Dermis microvascular lymphatic vessel endothelial cell (primary cell): ENCODE data around the gene TNFRSF6B. TPM values are rescaled to one million over a fixed set of nuclear protein-coding genes. Genes with fewer than 3 reads are reported as not detected.

Experiments used
- DNase-seq, 2 donors: peaks; one replicate each; pipeline versions ENCODE4 v3.0.0 to v3.0.0-alpha.2; 2010; ENCODE audit warnings: low read depth in 2 of 2
- total RNA-seq: library from RNA; depleted of rRNA; stranded (reverse); fragments of >200 nt; gene quantifications from 2 replicates; pipeline ENCODE4 v1.2.1, GENCODE V29; 2014

TNFRSF6B gene
- total RNA-seq, 1 donor from 2014 or later, result 15.4 TPM

- no peak for DNase-seq
Observed at GRCh38 chr20:63685269-63686026, 11.0 kb upstream of the TNFRSF6B start.

DNA sequence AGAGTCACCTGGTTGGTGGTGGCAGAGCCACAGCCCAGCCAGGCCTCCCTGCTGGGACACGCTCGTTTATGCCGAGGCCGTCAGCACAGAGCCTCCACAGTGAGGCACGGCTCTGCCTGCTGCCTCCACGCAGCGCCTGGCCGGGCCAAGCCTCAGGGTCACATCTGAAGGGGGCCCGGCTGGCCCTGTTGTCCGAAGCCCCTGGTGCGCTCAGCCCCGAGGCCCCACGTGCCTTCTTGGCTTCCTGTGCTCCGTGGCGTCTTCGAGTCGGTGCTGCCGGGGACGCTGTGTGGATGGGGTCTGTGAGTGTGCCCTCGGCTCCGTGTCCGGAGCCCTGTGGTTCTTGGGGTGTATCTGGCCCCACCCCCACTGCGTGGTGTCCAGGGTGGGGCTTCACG, 10.4 kb upstream of the TNFRSF6B start:
- DNase-seq, result no peak

DNA sequence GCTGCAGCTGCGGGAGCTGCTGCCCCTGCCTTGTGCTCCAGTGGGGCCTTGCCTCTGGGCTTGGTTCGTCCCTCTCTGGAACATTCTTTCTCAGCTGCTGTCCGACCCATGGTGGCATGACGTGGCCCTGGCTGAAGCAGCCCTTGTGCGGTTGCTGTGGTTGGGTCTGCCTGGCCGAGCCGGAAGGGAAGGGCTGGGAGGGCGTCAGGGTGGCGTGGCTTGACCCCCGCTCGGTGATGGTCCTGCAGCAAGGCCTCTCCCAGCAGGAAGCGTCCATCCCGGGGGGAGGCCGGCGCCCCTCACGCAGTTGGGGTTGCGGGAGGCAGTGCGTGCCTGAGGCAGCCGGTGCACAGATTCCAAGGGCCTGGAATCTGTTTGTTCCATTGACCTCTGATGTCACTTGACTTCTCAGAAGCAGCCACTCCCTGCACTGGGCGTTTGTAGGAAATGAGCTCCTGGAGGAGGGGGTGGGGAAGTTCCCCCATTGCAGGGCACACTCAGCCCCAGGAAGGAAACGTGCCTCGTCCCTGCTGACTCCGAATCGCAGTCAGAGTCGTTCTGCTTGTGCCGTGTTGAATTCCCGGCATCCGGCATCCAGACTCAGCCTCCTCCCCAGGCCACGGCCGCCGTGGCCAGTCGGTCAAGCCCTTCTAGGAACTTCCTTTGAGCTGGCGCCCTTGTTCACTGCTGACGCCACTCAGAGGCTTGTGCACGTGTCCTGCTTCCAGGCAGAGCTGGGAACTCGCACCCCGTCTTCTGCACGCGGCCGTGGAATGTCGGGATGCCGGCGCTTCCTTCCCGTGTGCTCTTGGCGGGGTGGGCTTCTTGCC, 9.7 kb upstream of the TNFRSF6B start:
- peak; percentile 30 to 88 for DNase-seq

DNA sequence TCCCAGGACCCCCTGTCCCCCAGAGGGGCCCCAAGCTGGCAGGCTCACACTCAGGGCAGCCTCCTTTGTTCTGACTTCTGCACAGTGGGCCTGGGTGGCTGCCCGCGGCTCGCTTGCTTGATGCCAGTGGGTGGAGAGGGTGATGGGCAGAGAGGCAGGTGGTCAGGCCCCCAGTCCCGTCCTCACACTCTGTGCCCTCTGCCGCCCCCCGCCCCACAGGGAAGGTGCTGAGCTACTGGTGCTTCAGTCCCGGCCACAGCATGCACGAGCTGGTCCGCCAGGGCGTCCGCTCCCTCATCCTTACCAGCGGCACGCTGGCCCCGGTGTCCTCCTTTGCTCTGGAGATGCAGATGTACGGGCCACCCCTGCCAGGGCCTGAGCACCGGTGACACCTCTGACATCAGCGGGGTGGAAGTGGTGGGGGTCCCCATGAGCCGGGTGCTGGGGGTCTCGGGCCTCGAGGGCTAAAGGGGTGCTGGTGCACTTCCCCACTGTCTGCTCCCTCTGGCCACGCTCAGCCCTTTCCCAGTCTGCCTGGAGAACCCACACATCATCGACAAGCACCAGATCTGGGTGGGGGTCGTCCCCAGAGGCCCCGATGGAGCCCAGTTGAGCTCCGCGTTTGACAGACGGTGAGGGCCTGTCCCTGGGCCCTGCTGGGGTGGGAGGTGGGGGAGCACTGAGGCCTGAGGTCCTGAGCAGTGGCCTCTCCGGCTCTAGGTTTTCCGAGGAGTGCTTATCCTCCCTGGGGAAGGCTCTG, 8.9 kb upstream of the TNFRSF6B start:
- DNase-seq, result no peak

DNA sequence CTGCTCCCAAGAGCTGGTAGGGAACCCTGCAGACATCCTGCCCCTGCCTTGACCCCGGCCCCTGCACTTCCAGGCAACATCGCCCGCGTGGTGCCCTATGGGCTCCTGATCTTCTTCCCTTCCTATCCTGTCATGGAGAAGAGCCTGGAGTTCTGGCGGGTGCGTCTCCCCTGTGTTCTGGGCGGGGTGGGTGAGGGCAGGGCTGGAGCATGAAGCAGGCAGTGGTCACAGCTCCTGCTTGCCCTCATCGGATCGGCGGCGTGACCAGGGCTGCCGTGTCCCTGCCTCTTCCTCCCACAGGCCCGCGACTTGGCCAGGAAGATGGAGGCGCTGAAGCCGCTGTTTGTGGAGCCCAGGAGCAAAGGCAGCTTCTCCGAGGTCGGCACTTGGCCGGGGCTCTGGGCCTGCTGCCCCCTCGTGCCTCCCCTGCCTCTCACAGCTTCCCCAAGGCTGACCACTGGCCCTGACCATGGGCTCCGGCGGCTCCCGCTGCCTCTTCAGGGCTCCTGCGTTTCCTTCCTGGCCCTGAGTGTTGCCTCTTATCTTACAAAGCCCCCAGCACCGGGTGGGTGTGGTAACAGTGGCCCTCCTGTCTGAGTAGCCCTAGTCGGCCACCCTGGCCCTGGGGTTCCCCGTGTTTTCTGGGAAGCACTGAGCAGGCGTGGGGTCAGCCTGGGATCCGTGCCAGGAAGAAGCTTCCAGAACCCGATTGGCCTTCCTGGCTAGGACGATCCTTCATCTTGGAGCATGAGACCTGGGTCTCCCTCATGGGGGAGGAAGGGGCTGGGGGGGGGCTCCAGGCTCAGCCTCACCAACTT, 8.0 kb upstream of the TNFRSF6B start:
- no peak for DNase-seq

- no peak for DNase-seq
Observed at GRCh38 chr20:63689046-63690002, 7.1 kb upstream of the TNFRSF6B start.

- no peak for DNase-seq
Observed at GRCh38 chr20:63690003-63690897, 6.2 kb upstream of the TNFRSF6B start.

- no peak for DNase-seq
Observed at GRCh38 chr20:63690898-63691710, 5.3 kb upstream of the TNFRSF6B start.

DNA sequence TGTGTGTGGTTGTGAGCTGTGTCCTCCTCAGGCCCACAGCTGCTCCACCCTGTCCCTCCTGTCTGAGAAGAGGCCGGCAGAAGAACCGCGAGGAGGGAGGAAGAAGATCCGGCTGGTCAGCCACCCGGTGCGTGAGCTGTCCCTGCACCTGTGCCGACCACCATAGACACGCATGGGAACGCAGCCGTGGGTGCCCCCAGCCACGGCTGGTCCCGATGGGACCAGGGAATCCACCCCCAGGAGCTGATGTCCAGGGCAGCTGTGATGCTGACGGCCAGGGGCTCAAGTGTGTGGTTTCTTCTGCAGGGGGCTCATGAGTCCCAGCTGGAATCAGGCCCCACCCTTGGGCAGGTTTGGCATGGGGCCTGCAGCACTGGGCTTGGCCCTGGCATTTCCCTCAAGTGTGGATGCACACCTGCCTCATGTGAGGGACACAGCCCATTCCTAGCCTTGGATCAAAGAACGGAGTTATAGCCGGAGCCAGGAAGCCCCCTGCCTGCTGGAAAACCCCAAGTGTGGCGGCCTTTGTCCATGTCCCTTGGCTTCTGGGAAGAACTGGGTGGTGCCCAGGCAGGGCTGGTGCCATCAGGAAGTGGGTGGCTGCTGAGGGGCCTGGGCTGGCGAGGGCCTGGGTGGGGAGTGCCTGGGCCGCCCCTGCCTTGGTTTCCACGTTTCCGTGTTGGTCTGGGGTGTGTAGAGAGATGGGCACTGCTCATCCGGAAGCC, 4.6 kb upstream of the TNFRSF6B start:
- DNase-seq, result no peak

DNA sequence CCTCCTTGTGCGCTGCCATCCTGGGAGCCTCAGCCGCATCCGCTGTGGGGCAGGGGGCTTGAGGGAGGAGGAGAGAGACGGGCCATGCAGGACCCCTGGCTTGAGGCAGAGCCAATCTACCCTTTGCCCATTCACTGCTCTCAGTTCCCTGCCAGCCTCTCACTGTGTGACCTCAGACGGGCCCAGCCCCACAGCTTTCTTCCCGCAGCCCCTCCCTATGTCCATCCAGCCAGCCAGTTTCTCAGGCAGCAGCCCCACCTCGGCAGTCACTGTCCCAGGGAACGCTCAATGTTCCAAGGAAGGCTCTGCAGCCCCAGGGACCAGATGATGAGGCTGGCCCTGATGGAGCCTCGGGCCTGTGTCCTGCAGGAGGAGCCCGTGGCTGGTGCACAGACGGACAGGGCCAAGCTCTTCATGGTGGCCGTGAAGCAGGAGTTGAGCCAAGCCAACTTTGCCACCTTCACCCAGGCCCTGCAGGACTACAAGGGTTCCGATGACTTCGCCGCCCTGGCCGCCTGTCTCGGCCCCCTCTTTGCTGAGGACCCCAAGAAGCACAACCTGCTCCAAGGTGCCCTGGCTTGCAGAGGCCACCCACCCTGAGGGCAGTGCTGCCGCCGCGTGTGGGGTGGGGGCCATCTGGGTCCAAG, 3.9 kb upstream of the TNFRSF6B start:
- no peak for DNase-seq

DNA sequence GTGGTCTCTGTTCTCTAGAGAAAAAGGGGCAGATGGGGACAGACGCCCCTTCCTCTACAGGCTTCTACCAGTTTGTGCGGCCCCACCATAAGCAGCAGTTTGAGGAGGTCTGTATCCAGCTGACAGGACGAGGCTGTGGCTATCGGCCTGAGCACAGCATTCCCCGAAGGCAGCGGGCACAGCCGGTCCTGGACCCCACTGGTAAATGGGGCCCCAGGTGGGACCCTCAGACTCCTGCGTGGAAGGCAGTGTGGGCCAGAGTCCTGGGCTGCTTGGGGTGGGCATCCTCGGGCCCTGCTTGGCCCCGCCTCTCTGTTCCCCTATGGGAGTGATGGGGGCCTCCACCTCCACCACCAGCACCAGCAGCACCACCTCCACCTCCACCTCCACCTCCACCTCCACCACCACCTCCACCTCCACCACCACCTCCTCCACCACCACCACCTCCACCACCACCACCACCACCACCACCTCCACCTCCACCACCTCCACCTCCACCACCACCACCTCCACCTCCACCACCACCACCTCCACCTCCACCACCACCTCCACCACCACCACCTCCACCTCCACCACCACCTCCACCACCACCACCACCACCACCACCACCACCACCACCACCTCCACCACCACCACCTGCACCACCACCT, 3.2 kb upstream of the TNFRSF6B start:
- no peak for DNase-seq

- DNase-seq, result no peak
Observed at GRCh38 chr20:63693733-63694583, 2.5 kb upstream of the TNFRSF6B start.

DNA sequence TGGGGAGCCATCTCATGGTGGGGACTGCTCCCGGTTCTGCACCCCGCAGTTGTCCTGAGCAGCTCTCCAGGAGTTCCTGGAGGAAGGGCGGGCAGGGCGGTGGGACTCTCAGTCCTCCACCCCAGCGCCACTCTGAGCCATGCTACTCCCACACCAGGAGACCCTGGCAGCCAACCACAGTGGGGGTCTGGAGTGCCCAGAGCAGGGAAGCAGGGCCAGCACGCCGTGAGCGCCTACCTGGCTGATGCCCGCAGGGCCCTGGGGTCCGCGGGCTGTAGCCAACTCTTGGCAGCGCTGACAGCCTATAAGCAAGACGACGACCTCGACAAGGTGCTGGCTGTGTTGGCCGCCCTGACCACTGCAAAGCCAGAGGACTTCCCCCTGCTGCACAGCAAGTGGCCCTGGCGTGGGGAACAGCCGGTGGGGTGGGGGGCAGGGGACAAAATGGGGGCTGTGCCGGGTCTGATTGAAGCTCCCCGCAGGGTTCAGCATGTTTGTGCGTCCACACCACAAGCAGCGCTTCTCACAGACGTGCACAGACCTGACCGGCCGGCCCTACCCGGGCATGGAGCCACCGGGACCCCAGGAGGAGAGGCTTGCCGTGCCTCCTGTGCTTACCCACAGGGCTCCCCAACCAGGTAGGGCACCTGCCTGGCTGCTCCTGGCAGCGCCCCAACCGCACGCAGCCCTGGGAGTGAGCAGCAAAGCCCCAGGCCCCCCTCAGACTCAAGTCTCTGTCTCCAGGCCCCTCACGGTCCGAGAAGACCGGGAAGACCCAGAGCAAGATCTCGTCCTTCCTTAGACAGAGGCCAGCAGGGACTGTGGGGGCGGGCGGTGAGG, 1.6 kb upstream of the TNFRSF6B start:
- no peak for DNase-seq

DNA sequence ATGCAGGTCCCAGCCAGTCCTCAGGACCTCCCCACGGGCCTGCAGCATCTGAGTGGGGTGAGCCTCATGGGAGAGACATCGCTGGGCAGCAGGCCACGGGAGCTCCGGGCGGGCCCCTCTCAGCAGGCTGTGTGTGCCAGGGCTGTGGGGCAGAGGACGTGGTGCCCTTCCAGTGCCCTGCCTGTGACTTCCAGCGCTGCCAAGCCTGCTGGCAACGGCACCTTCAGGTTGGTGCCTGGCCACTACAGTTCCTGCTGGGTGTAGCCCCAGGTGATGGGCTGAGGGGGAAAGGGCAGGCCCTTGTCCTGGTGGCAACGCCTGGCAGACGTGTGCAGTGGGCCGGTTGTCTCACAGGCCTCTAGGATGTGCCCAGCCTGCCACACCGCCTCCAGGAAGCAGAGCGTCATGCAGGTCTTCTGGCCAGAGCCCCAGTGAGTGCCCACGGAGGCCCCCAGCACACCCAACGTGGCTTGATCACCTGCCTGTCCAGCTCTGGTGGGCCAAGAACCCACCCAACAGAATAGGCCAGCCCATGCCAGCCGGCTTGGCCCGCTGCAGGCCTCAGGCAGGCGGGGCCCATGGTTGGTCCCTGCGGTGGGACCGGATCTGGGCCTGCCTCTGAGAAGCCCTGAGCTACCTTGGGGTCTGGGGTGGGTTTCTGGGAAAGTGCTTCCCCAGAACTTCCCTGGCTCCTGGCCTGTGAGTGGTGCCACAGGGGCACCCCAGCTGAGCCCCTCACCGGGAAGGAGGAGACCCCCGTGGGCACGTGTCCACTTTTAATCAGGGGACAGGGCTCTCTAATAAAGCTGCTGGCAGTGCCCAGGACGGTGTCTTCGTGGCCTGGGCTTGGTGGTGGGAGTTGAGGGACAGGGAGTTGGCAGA, 787 bp upstream of the TNFRSF6B start:
- no peak for DNase-seq
